HCT116 (cell line): ENCODE measurements around the gene MTFR1L. TPM values are rescaled to one million over a fixed set of nuclear protein-coding genes. Genes with fewer than 3 reads are reported as not detected.

Experiments used
- ATAC-seq: fragments of 200-7000 bp; cut with Tn5 transposase; 2 replicates; pipeline ENCODE4 v1.9.1; 2020; ENCODE audit warnings: mild to moderate bottlenecking, moderate library complexity
- BruUV-seq: library from RNA; stranded (reverse); fragments of 400-500 nt; replicated peaks from 2 replicates; lab custom pipeline; 2021; lab: Mats Ljungman, UMichigan
- CTCF ChIA-PET: fragments of 300-600 bp; sonication (Branson Sonifier 250); formaldehyde crosslinking; loops from one replicate; lab custom pipeline; 2021; ENCODE audit warnings: antibody characterized with exemption; lab: Charles Lee
- POLR2A ChIA-PET: fragments of 300-600, 350-600 bp; sonication (Branson Sonifier 250); formaldehyde crosslinking; loops from one replicate; lab custom pipeline; 2021; ENCODE audit warnings: antibody characterized with exemption; lab: Charles Lee
- RAD21 ChIA-PET, 2 experiments: fragments of 300-600 bp; sonication (Branson Sonifier 250); formaldehyde crosslinking; loops; one replicate each; lab custom pipeline; 2023; ENCODE audit warnings: low total read pairs in 2 of 2; ENCODE audit not compliant: uncharacterized antibody in 2 of 2, unreplicated experiment in 2 of 2, low non-redundant PET in 1 of 2; lab: Charles Lee
- DNase-seq: peaks from one replicate; pipeline ENCODE4 v3.0.0-alpha.2; 2010; ENCODE audit warnings: low read depth, low spot score
- H2AFZ ChIP-seq: fragments of 200-600 bp; shearing (Covaris generic), sonication (generic); 2 replicates; pipeline ENCODE4 v1.6.1; 2017; ENCODE audit warnings: low read depth, mixed run types, mixed read lengths, antibody characterized with exemption, low read length; ENCODE audit not compliant: poor library complexity, severe bottlenecking
- H3K27ac ChIP-seq: 2 replicates; pipeline ENCODE4 v1.5.1; 2012; ENCODE audit warnings: low read depth, low read length
- H3K27me3 ChIP-seq: fragments of 200-600 bp; sonication (generic); 2 replicates; pipeline ENCODE4 v1.6.1; 2016; ENCODE audit warnings: mixed run types, low read length, mixed read lengths; ENCODE audit not compliant: insufficient read depth
- H3K36me3 ChIP-seq, 2 experiments: fragments of 200-500 bp in 1 of 2; fragments of 200-600 bp in 1 of 2; sonication (Bioruptor generic) in 1 of 2; sonication (generic) in 1 of 2; 2 replicates each; pipeline versions ENCODE4 v1.5.1 to v1.6.1; 2014 to 2016; ENCODE audit warnings: low read length in 2 of 2, inconsistent platforms in 1 of 2, mixed read lengths in 1 of 2, mixed run types in 1 of 2; ENCODE audit not compliant: insufficient read depth in 2 of 2, control insufficient read depth in 1 of 2
- H3K4me1 ChIP-seq, 2 experiments: fragments of 200-600 bp in 1 of 2; sonication (generic) in 1 of 2; 2 replicates each; pipeline versions ENCODE4 v1.5.1 to v1.6.1; 2012 to 2017; ENCODE audit warnings: low read length in 2 of 2, inconsistent platforms in 1 of 2, mild to moderate bottlenecking in 1 of 2, mixed read lengths in 1 of 2, mixed run types in 1 of 2, moderate library complexity in 1 of 2; ENCODE audit not compliant: insufficient read depth in 2 of 2, control insufficient read depth in 1 of 2
- H3K4me2 ChIP-seq: fragments of 200-600 bp; sonication (generic); 2 replicates; pipeline ENCODE4 v1.6.1; 2017; ENCODE audit warnings: mixed run types, low read length, mixed read lengths
- H3K4me3 ChIP-seq, 2 experiments: fragments of 200-600 bp in 1 of 2; sonication (generic) in 1 of 2; replicated peaks in 1 of 2; 2 replicates each; pipeline ENCODE4 v1.5.1; 2011 to 2016; ENCODE audit warnings: low read length in 2 of 2, control low read depth in 1 of 2, low read depth in 1 of 2, mild to moderate bottlenecking in 1 of 2, mixed read lengths in 1 of 2, mixed run types in 1 of 2
- H3K79me2 ChIP-seq: fragments of 200-600 bp; sonication (generic); 2 replicates; pipeline ENCODE4 v1.6.1; 2017; ENCODE audit warnings: mild to moderate bottlenecking, mixed run types, low read length, moderate library complexity, mixed read lengths; ENCODE audit not compliant: insufficient read depth
- H3K9ac ChIP-seq: fragments of 200-600 bp; sonication (generic); 2 replicates; pipeline ENCODE4 v1.6.1; 2016; ENCODE audit warnings: low read length, mixed read lengths
- H3K9me2 ChIP-seq: fragments of 200-600 bp; sonication (generic), shearing (Covaris generic); 2 replicates; pipeline ENCODE4 v1.6.1; 2017; ENCODE audit warnings: mixed run types, mild to moderate bottlenecking, moderate library complexity; ENCODE audit not compliant: insufficient read depth
- H3K9me3 ChIP-seq, 2 experiments: fragments of 200-500 bp in 1 of 2; fragments of 200-600 bp in 1 of 2; sonication (Bioruptor generic) in 1 of 2; sonication (generic) in 1 of 2; 2 replicates each; pipeline ENCODE4 v1.6.1; 2014 to 2017; ENCODE audit warnings: low read length in 2 of 2, mixed read lengths in 2 of 2, inconsistent platforms in 1 of 2, low read depth in 1 of 2, mild to moderate bottlenecking in 1 of 2, mixed run types in 1 of 2, moderate library complexity in 1 of 2; ENCODE audit not compliant: control insufficient read depth in 1 of 2, insufficient read depth in 1 of 2
- H4K20me1 ChIP-seq: fragments of 200-600 bp; sonication (generic), shearing (Covaris generic); 2 replicates; pipeline ENCODE4 v1.6.1; 2017; ENCODE audit warnings: mixed run types, mild to moderate bottlenecking, moderate library complexity; ENCODE audit not compliant: insufficient read depth
- CBX3 ChIP-seq: IDR thresholded peaks from 2 replicates; pipeline ENCODE4 v1.6.1; 2012; ENCODE audit warnings: low read depth
- CEBPB ChIP-seq: IDR thresholded peaks from 2 replicates; pipeline ENCODE4 v1.6.1; 2012; ENCODE audit warnings: low read depth
- ELF1 ChIP-seq: IDR thresholded peaks from 2 replicates; pipeline ENCODE4 v1.6.1; 2012; ENCODE audit warnings: low read depth, borderline replicate concordance
- EZH2 ChIP-seq: fragments of 200-600 bp; sonication (generic); IDR thresholded peaks from 2 replicates; pipeline ENCODE4 v1.6.1; 2017; ENCODE audit warnings: antibody characterized with exemption, mixed run types
- EZH2phosphoT487 ChIP-seq: fragments of 200-600 bp; IDR thresholded peaks from 2 replicates; pipeline ENCODE4 v1.6.1; 2018; ENCODE audit warnings: antibody characterized with exemption, borderline replicate concordance
- FOSL1 ChIP-seq: IDR thresholded peaks from 2 replicates; pipeline ENCODE4 v1.6.1; 2012; ENCODE audit warnings: low read depth
- JUND ChIP-seq: IDR thresholded peaks from 2 replicates; pipeline ENCODE4 v1.6.1; 2012
- POLR2A ChIP-seq: IDR thresholded peaks from 2 replicates; pipeline ENCODE4 v1.7.0; 2011; ENCODE audit warnings: borderline replicate concordance; ENCODE audit not compliant: insufficient read depth, insufficient read length; ENCODE audit errors: extremely low read depth
- POLR2AphosphoS5 ChIP-seq: IDR thresholded peaks from 2 replicates; pipeline ENCODE4 v1.6.1; 2011; ENCODE audit warnings: mild to moderate bottlenecking, low read depth, low read length, moderate library complexity
- SP1 ChIP-seq: IDR thresholded peaks from 2 replicates; pipeline ENCODE4 v1.6.1; 2012; ENCODE audit warnings: low read depth
- SRF ChIP-seq: IDR thresholded peaks from 2 replicates; pipeline ENCODE4 v1.6.1; 2012; ENCODE audit warnings: low read depth
- TCF7L2 ChIP-seq: IDR thresholded peaks from 2 replicates; pipeline ENCODE4 v1.7.0; 2011; ENCODE audit warnings: borderline replicate concordance, inconsistent platforms; ENCODE audit not compliant: insufficient read depth, insufficient read length; ENCODE audit errors: extremely low read depth
- YY1 ChIP-seq: IDR thresholded peaks from 2 replicates; pipeline ENCODE4 v1.6.1; 2011; ENCODE audit warnings: low read length, low read depth, moderate library complexity, mild to moderate bottlenecking; ENCODE audit not compliant: insufficient replicate concordance; ENCODE audit errors: extremely low read depth
- ZFX ChIP-seq: fragments of 450-650 bp; IDR thresholded peaks from 2 replicates; pipeline ENCODE4 v1.6.1; 2017
- ZNF274 ChIP-seq: fragments of 200-500 bp; sonication (Bioruptor generic); IDR thresholded peaks from 2 replicates; pipeline ENCODE4 v1.6.1; 2014; ENCODE audit warnings: mild to moderate bottlenecking, low read depth, low read length, inconsistent platforms
- intact Hi-C: fragments of 100-400 bp; cut with micrococcal nuclease; formaldehyde crosslinking; loops from 2 replicates; pipeline ENCODE4 v1.10.0; 2022
- total RNA-seq: library from RNA; stranded (reverse); gene quantifications from one replicate; pipeline ENCODE4 v1.2.1, GENCODE V29; 2021; ENCODE audit not compliant: unreplicated experiment
- TF ChIP-seq, protein P1 (sequence below): IDR thresholded peaks from 2 replicates; pipeline ENCODE4 v1.6.1; 2011; ENCODE audit warnings: mild to moderate bottlenecking, low read length, moderate library complexity; ENCODE audit not compliant: insufficient replicate concordance; ENCODE audit errors: extremely low read depth
- TF ChIP-seq, protein P2 (sequence below): IDR thresholded peaks from 2 replicates; pipeline ENCODE4 v1.6.1; 2012; ENCODE audit warnings: low read depth
- TF ChIP-seq, protein P3 (sequence below): IDR thresholded peaks from 2 replicates; pipeline ENCODE4 v1.6.1; 2012
- TF ChIP-seq, protein P4 (sequence below), 3 experiments: fragments of 200-600 bp in 1 of 3; sonication (generic) in 1 of 3; IDR thresholded peaks in 2 of 3; conservative IDR thresholded peaks in 1 of 3; 2 replicates each; pipeline ENCODE4 v1.5.1; 2012 to 2017; ENCODE audit warnings: low read depth in 2 of 3, low read length in 2 of 3, antibody characterized with exemption in 1 of 3, borderline replicate concordance in 1 of 3, control low read depth in 1 of 3, mild to moderate bottlenecking in 1 of 3, mixed read lengths in 1 of 3, mixed run types in 1 of 3, moderate library complexity in 1 of 3; ENCODE audit not compliant: insufficient read depth in 1 of 3
- TF ChIP-seq, protein P5 (sequence below): IDR thresholded peaks from 2 replicates; pipeline ENCODE4 v1.6.1; 2012

Gene MTFR1L
- total RNA-seq, 1 experiment from 2014 or later, result 35.8 TPM

DNA sequence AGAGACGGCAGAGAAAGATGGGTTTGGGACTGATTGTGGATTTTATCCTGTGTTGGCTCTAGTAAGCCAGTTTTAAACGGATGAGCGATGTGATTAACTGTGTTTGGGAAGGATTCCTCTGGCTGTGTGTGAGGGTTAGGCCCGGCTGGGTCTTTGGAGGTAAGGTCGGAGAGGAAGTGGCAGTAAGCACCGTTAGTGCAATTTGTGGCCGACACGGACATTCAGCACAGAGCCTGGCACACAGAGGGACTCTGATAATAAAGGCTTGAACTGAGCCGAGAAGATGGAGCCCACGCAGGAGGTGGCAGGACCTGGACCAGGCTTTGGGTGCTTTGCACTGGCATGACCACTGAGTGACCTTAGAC lies 1.3 kb downstream of the MTFR1L start:
- peak overlapping the region; percentile 30 for H3K27ac ChIP-seq
- H3K9me2 ChIP-seq, result no peaks in the 10 kb centered on the region
- BruUV-seq, result TSS peak; percentile 27
- ChIA-PET CTCF (no interaction called here), RAD21 (no interaction called here), POLR2A (no interaction called here)
- ATAC-seq (no peak), DNase-seq (no peak)
- no peaks in the 10 kb centered on the region for H3K36me3 ChIP-seq
- H3K79me2 ChIP-seq, result peaks cover 33% of the 10 kb centered on the region; the same call in 1 of the 2 replicates
- peaks cover 18 to 33% of the 10 kb centered on the region in 2 experiments; a peak in 3 of 4 replicates for H3K4me1 ChIP-seq
- H3K4me2 ChIP-seq, result peak overlapping the region; percentile 91
- H2AFZ ChIP-seq, result no peak overlapping the region
- H4K20me1 ChIP-seq, result no peaks in the 10 kb centered on the region
- intact Hi-C loops, result no loop called here
- no peaks in the 10 kb centered on the region for H3K27me3 ChIP-seq
- TF ChIP-seq, protein P1, sequence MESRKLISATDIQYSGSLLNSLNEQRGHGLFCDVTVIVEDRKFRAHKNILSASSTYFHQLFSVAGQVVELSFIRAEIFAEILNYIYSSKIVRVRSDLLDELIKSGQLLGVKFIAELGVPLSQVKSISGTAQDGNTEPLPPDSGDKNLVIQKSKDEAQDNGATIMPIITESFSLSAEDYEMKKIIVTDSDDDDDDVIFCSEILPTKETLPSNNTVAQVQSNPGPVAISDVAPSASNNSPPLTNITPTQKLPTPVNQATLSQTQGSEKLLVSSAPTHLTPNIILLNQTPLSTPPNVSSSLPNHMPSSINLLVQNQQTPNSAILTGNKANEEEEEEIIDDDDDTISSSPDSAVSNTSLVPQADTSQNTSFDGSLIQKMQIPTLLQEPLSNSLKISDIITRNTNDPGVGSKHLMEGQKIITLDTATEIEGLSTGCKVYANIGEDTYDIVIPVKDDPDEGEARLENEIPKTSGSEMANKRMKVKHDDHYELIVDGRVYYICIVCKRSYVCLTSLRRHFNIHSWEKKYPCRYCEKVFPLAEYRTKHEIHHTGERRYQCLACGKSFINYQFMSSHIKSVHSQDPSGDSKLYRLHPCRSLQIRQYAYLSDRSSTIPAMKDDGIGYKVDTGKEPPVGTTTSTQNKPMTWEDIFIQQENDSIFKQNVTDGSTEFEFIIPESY, result no peak
- TF ChIP-seq TCF7L2 (no peak), EZH2 (no peak), ZNF274 (no peak), FOSL1 (no peak), EZH2phosphoT487 (no peak), ZFX (no peak), SP1 (no peak), SRF (no peak), CEBPB (no peak), POLR2A (no peak), YY1 (no peak), POLR2AphosphoS5 (no peak), ELF1 (no peak), CBX3 (no peak), JUND (no peak)
- TF ChIP-seq, protein P2, sequence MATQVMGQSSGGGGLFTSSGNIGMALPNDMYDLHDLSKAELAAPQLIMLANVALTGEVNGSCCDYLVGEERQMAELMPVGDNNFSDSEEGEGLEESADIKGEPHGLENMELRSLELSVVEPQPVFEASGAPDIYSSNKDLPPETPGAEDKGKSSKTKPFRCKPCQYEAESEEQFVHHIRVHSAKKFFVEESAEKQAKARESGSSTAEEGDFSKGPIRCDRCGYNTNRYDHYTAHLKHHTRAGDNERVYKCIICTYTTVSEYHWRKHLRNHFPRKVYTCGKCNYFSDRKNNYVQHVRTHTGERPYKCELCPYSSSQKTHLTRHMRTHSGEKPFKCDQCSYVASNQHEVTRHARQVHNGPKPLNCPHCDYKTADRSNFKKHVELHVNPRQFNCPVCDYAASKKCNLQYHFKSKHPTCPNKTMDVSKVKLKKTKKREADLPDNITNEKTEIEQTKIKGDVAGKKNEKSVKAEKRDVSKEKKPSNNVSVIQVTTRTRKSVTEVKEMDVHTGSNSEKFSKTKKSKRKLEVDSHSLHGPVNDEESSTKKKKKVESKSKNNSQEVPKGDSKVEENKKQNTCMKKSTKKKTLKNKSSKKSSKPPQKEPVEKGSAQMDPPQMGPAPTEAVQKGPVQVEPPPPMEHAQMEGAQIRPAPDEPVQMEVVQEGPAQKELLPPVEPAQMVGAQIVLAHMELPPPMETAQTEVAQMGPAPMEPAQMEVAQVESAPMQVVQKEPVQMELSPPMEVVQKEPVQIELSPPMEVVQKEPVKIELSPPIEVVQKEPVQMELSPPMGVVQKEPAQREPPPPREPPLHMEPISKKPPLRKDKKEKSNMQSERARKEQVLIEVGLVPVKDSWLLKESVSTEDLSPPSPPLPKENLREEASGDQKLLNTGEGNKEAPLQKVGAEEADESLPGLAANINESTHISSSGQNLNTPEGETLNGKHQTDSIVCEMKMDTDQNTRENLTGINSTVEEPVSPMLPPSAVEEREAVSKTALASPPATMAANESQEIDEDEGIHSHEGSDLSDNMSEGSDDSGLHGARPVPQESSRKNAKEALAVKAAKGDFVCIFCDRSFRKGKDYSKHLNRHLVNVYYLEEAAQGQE, result no peak
- TF ChIP-seq, protein P3, sequence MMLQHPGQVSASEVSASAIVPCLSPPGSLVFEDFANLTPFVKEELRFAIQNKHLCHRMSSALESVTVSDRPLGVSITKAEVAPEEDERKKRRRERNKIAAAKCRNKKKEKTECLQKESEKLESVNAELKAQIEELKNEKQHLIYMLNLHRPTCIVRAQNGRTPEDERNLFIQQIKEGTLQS, result no peak
- TF ChIP-seq, protein P4, sequence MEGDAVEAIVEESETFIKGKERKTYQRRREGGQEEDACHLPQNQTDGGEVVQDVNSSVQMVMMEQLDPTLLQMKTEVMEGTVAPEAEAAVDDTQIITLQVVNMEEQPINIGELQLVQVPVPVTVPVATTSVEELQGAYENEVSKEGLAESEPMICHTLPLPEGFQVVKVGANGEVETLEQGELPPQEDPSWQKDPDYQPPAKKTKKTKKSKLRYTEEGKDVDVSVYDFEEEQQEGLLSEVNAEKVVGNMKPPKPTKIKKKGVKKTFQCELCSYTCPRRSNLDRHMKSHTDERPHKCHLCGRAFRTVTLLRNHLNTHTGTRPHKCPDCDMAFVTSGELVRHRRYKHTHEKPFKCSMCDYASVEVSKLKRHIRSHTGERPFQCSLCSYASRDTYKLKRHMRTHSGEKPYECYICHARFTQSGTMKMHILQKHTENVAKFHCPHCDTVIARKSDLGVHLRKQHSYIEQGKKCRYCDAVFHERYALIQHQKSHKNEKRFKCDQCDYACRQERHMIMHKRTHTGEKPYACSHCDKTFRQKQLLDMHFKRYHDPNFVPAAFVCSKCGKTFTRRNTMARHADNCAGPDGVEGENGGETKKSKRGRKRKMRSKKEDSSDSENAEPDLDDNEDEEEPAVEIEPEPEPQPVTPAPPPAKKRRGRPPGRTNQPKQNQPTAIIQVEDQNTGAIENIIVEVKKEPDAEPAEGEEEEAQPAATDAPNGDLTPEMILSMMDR (IDR thresholded peaks at IDR 0.05 in 2 of 3, conservative IDR thresholded peaks at IDR 0.05 in 1 of 3; ENCODE audit: borderline replicate concordance in 1 of 3, insufficient read depth in 1 of 3, low read depth in 2 of 3, low read length in 2 of 3), result no peak
- TF ChIP-seq, protein P5, sequence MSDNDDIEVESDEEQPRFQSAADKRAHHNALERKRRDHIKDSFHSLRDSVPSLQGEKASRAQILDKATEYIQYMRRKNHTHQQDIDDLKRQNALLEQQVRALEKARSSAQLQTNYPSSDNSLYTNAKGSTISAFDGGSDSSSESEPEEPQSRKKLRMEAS, result no peak
- peak overlapping the region; percentile 90 to 92 for H3K4me3 ChIP-seq
- H3K9me3 ChIP-seq, result no peaks in the 10 kb centered on the region
- peak overlapping the region; percentile 86 for H3K9ac ChIP-seq
